ENCODE measurements around the gene ZNF236. TPM values are rescaled to one million over a fixed set of nuclear protein-coding genes. Genes with fewer than 3 reads are reported as not detected.

Gene ZNF236
- total RNA-seq, 1 donor from 2014 or later = 20.4 TPM

DNA sequence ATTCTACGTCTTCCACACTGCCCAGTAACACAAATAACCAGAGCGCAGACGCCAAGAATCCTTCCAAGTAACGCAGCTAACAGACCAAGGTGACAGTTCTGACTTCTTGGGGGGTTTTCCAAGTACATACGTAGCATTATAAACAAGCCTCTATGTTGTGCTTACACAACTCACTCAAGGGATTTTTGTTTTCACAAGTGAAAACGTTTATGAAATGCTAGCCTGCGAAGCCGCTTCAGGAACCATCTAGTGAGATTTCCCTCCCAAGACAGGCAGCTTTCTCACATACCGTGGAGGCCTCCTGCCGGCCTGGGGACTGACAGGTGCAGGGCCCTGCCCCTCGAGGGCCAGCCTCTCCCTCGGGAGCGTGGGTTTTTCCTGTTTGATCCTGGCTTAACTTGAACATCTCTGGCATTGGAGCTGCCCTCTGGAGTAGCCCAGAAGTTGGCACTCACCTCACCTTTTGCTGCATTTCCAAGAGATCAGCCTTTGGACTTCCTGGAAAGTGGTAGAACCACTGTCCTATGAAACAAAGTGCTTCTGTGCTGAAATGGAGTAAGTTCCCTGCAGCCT, 159.1 kb downstream of the ZNF236 start:
- TF ChIP-seq, protein P1, sequence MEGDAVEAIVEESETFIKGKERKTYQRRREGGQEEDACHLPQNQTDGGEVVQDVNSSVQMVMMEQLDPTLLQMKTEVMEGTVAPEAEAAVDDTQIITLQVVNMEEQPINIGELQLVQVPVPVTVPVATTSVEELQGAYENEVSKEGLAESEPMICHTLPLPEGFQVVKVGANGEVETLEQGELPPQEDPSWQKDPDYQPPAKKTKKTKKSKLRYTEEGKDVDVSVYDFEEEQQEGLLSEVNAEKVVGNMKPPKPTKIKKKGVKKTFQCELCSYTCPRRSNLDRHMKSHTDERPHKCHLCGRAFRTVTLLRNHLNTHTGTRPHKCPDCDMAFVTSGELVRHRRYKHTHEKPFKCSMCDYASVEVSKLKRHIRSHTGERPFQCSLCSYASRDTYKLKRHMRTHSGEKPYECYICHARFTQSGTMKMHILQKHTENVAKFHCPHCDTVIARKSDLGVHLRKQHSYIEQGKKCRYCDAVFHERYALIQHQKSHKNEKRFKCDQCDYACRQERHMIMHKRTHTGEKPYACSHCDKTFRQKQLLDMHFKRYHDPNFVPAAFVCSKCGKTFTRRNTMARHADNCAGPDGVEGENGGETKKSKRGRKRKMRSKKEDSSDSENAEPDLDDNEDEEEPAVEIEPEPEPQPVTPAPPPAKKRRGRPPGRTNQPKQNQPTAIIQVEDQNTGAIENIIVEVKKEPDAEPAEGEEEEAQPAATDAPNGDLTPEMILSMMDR (IDR thresholded peaks at IDR 0.05) = no peak
- Mint-ChIP-seq H3K4me3 (ENCODE audit: unreplicated experiment) (no peak overlapping the region), H3K9me3 (ENCODE audit: unreplicated experiment) (no peaks in the 10 kb centered on the region), H3K27ac (ENCODE audit: unreplicated experiment) (no peak overlapping the region), H3K36me3 (ENCODE audit: unreplicated experiment) (peaks cover 13% of the 10 kb centered on the region), H3K4me1 (ENCODE audit: unreplicated experiment) (peaks cover 4% of the 10 kb centered on the region), H3K27me3 (ENCODE audit: unreplicated experiment) (no peaks in the 10 kb centered on the region)
- peak; percentile 72 for DNase-seq (ENCODE audit: extremely low spot score, unreplicated experiment)

DNA sequence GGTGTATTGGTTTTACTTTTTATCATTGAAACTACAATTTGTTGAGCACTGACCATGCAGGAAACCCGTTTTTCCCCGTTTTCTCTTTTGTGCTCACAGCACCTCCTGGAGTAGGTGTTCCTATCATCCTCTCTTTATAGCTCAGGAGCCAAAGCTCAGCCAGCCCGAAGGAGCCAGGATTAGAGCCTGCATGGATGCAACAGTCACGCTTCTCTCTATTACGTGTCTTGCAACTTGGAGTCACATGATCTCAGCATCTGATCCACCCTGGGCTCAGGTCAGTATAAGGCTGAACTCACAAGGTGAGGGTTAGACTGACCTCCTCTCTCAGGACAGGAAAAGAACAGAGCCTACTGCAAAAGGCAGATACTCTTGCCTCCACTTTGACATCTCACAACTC, 159.7 kb downstream of the ZNF236 start:
- Mint-ChIP-seq H3K27ac (ENCODE audit: unreplicated experiment) (no peak overlapping the region), H3K27me3 (ENCODE audit: unreplicated experiment) (no peaks in the 10 kb centered on the region), H3K36me3 (ENCODE audit: unreplicated experiment) (peaks cover 13% of the 10 kb centered on the region)

DNA sequence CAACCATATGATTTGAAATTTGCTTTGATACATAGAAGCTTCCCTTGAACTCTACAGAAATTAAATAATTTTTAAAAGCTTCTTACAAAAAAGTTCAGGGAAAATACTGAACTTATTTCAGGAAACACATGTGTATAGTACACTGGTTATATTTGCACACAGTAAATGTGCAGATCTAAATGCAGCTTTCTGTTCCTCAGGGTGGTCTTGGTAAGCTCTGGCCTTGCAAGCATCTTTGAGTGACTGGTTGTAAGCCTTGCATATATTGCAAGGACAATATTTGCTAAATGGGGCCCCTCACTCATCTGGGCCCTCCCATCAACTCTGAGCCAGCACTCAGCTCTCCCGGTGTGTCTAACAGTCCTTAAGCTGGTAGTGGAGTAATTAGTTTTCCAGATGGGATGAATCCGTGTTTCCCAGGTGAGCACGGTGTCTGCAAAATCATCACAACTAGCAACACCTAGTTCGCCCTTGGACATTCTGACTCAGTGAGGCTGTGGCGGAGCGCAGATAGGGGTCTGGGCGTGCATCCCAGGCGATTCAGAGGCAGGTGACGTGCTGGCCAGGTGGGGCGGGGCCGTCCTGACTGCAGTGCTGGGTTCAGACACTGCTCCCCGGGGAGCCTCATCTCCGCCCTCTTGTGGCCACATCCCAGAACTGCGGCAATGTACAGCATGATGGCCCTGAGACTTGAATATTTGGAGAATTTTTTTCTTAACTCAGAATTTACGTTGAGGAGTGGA, 160.7 kb downstream of the ZNF236 start:
- Mint-ChIP-seq H3K27ac (ENCODE audit: unreplicated experiment) (peak overlapping the region; percentile 23), H3K27me3 (ENCODE audit: unreplicated experiment) (peaks cover 1% of the 10 kb centered on the region), H3K36me3 (ENCODE audit: unreplicated experiment) (peaks cover 13% of the 10 kb centered on the region), H3K4me3 (ENCODE audit: unreplicated experiment) (no peak overlapping the region), H3K9me3 (ENCODE audit: unreplicated experiment) (no peaks in the 10 kb centered on the region), H3K4me1 (ENCODE audit: unreplicated experiment) (peaks cover 4% of the 10 kb centered on the region)
- peak; percentile 90 for DNase-seq (ENCODE audit: extremely low spot score, unreplicated experiment)
- TF ChIP-seq, protein P1 (IDR thresholded peaks at IDR 0.05) = peak; percentile 91

More for the DNA sequence above, 159.7 kb downstream of the ZNF236 start:
- peak; percentile 27 for DNase-seq (ENCODE audit: extremely low spot score, unreplicated experiment)
- Mint-ChIP-seq H3K4me3 (ENCODE audit: unreplicated experiment) (no peak overlapping the region), H3K9me3 (ENCODE audit: unreplicated experiment) (no peaks in the 10 kb centered on the region), H3K4me1 (ENCODE audit: unreplicated experiment) (peaks cover 4% of the 10 kb centered on the region)
- TF ChIP-seq, protein P1 (IDR thresholded peaks at IDR 0.05) = no peak

DNA sequence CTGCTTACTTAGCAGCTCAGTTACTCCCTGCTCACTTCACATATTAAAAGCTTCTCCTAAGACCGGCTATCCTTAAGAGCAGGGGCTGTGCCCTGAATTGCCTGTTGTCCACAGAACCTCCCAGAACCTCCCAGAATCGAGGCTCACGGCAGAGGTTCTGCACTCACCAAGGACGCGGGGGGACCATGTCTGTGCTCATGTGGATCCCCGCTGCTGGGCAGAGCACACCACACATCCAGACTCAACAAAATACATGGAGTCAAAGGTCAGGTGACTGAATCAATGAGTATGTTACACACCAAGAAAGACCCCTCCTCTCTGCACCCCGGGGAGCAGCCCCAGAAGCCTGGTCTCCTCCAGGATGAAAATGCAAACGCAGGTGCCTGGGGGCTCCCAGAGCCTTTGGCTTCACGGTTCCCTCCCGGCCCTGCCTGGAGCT, 161.3 kb downstream of the ZNF236 start:
- H3K27ac Mint-ChIP-seq (ENCODE audit: unreplicated experiment) = no peak overlapping the region
- no peak overlapping the region for H3K4me3 Mint-ChIP-seq (ENCODE audit: unreplicated experiment)
- H3K9me3 Mint-ChIP-seq (ENCODE audit: unreplicated experiment) = no peaks in the 10 kb centered on the region
- H3K36me3 Mint-ChIP-seq (ENCODE audit: unreplicated experiment) = peaks cover 12% of the 10 kb centered on the region
- DNase-seq (ENCODE audit: extremely low spot score, unreplicated experiment) = peak; percentile 60
- peaks cover 4% of the 10 kb centered on the region for H3K4me1 Mint-ChIP-seq (ENCODE audit: unreplicated experiment)
- TF ChIP-seq, protein P1 (IDR thresholded peaks at IDR 0.05) = no peak
- peaks cover 4% of the 10 kb centered on the region for H3K27me3 Mint-ChIP-seq (ENCODE audit: unreplicated experiment)
